WTC11 (cell line): Measurements from ENCODE around the gene ATG9B.

Experiments used
- JUN ChIP-seq: sonication (generic); formaldehyde crosslinking; IDR thresholded peaks from 2 replicates; pipeline ENCODE4 v1.8.0; 2023; ENCODE audit warnings: mild to moderate bottlenecking, missing genetic modification reagents
- TF ChIP-seq, protein P1 (sequence below): fragments of 200-600 bp; IDR thresholded peaks from 2 replicates; pipeline ENCODE4 v1.8.0; 2022; ENCODE audit warnings: antibody characterized with exemption

DNA sequence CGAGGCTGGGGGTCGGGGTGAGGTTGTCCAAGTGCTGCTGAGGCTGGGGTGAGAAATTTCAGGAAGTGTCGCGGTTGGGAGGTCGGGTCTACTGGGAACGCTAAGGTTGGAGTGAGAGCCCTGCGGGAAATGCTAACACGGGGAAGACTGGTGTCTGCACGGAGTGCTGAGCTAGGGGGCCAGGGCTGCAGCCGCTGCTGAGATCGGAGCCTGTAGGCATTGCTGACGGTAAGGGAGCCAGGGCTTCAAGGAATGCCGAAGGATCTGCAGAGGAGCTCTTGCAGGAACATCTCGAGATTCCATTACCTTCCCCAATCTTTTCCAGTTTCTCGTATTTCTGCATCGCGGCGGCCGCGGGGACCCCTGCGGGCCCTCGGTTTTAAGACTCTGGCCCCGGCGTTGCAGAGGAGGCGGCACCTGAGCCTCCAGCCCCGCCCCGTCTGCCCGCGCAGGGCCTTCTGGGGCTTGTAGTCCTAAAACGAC is 33.3 kb upstream of the ATG9B start, which contains the start of gene CDK5:
- no peak for TF ChIP-seq JUN (CRISPR knock-in tag)
- TF ChIP-seq, protein P1, sequence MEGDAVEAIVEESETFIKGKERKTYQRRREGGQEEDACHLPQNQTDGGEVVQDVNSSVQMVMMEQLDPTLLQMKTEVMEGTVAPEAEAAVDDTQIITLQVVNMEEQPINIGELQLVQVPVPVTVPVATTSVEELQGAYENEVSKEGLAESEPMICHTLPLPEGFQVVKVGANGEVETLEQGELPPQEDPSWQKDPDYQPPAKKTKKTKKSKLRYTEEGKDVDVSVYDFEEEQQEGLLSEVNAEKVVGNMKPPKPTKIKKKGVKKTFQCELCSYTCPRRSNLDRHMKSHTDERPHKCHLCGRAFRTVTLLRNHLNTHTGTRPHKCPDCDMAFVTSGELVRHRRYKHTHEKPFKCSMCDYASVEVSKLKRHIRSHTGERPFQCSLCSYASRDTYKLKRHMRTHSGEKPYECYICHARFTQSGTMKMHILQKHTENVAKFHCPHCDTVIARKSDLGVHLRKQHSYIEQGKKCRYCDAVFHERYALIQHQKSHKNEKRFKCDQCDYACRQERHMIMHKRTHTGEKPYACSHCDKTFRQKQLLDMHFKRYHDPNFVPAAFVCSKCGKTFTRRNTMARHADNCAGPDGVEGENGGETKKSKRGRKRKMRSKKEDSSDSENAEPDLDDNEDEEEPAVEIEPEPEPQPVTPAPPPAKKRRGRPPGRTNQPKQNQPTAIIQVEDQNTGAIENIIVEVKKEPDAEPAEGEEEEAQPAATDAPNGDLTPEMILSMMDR, result no peak
